ENCODE data around the gene P3H3.

Gene P3H3

GRCh38 chr12:6791931-6792520 is 36.2 kb upstream of the P3H3 start:
- Histone ChIP-seq H2AFZ (ENCODE audit: low read length) (no peak overlapping the region), H3K9ac (ENCODE audit: low read length) (no peak overlapping the region), H3K9me3 (replicated peaks; ENCODE audit: insufficient read depth, low read length) (no peaks in the 10 kb centered on the region), H3F3A (ENCODE audit: insufficient read depth, low read length) (no peaks in the 10 kb centered on the region), H3K4me3 (ENCODE audit: low read length) (no peak overlapping the region), H3K4me1 (ENCODE audit: low read length) (no peaks in the 10 kb centered on the region), H3K79me2 (ENCODE audit: low read length) (no peaks in the 10 kb centered on the region), H3K9me2 (replicated peaks; ENCODE audit: insufficient read depth, low read length) (no peaks in the 10 kb centered on the region), H3K36me3 (replicated peaks; ENCODE audit: insufficient read depth, low read length) (no peaks in the 10 kb centered on the region), H3K27ac (ENCODE audit: low read length) (no peak overlapping the region), H3K27me3 (replicated peaks; ENCODE audit: insufficient read depth, low read length) (no peaks in the 10 kb centered on the region), H4K20me1 (ENCODE audit: insufficient read depth, low read length) (no peaks in the 10 kb centered on the region), H3K4me2 (ENCODE audit: low read depth, low read length) (no peak overlapping the region)
- TF ChIP-seq EZH2phosphoT487 (IDR thresholded peaks at IDR 0.05; ENCODE audit: low read length) (no peak), EZH2 (optimal IDR thresholded peaks at IDR 0.05; ENCODE audit: low read depth, low read length) (no peak), CTCF (IDR thresholded peaks at IDR 0.05; ENCODE audit: low read length) (no peak)
- no peak for DNase-seq

GRCh38 chr12:6792522-6793201 is 35.5 kb upstream of the P3H3 start:
- Histone ChIP-seq H3F3A (ENCODE audit: insufficient read depth, low read length) (no peaks in the 10 kb centered on the region), H4K20me1 (ENCODE audit: insufficient read depth, low read length) (no peaks in the 10 kb centered on the region), H3K9ac (ENCODE audit: low read length) (no peak overlapping the region), H3K4me2 (ENCODE audit: low read depth, low read length) (no peak overlapping the region), H3K4me3 (ENCODE audit: low read length) (no peak overlapping the region), H3K9me2 (replicated peaks; ENCODE audit: insufficient read depth, low read length) (no peaks in the 10 kb centered on the region), H3K4me1 (ENCODE audit: low read length) (no peaks in the 10 kb centered on the region), H3K9me3 (replicated peaks; ENCODE audit: insufficient read depth, low read length) (no peaks in the 10 kb centered on the region), H3K36me3 (replicated peaks; ENCODE audit: insufficient read depth, low read length) (no peaks in the 10 kb centered on the region), H3K27ac (ENCODE audit: low read length) (no peak overlapping the region), H3K27me3 (replicated peaks; ENCODE audit: insufficient read depth, low read length) (no peaks in the 10 kb centered on the region), H3K79me2 (ENCODE audit: low read length) (no peaks in the 10 kb centered on the region), H2AFZ (ENCODE audit: low read length) (no peak overlapping the region)
- no peak for TF ChIP-seq EZH2phosphoT487 (IDR thresholded peaks at IDR 0.05; ENCODE audit: low read length)
- no peak for TF ChIP-seq CTCF (IDR thresholded peaks at IDR 0.05; ENCODE audit: low read length)
- TF ChIP-seq EZH2 (optimal IDR thresholded peaks at IDR 0.05; ENCODE audit: low read depth, low read length): no peak
- no peak for DNase-seq

- Histone ChIP-seq H3K27ac (ENCODE audit: low read length) (no peak overlapping the region), H3K4me3 (ENCODE audit: low read length) (no peak overlapping the region), H3K9me3 (replicated peaks; ENCODE audit: insufficient read depth, low read length) (no peaks in the 10 kb centered on the region), H3K9ac (ENCODE audit: low read length) (no peak overlapping the region), H3K36me3 (replicated peaks; ENCODE audit: insufficient read depth, low read length) (no peaks in the 10 kb centered on the region), H3K79me2 (ENCODE audit: low read length) (no peaks in the 10 kb centered on the region), H3K9me2 (replicated peaks; ENCODE audit: insufficient read depth, low read length) (no peaks in the 10 kb centered on the region), H3K4me2 (ENCODE audit: low read depth, low read length) (no peak overlapping the region), H2AFZ (ENCODE audit: low read length) (no peak overlapping the region), H3K27me3 (replicated peaks; ENCODE audit: insufficient read depth, low read length) (no peaks in the 10 kb centered on the region), H4K20me1 (ENCODE audit: insufficient read depth, low read length) (no peaks in the 10 kb centered on the region), H3F3A (ENCODE audit: insufficient read depth, low read length) (no peaks in the 10 kb centered on the region), H3K4me1 (ENCODE audit: low read length) (no peaks in the 10 kb centered on the region)
- no peak for TF ChIP-seq EZH2 (optimal IDR thresholded peaks at IDR 0.05; ENCODE audit: low read depth, low read length)
- no peak for TF ChIP-seq EZH2phosphoT487 (IDR thresholded peaks at IDR 0.05; ENCODE audit: low read length)
- TF ChIP-seq CTCF (IDR thresholded peaks at IDR 0.05; ENCODE audit: low read length): no peak
- no peak for DNase-seq
Observed at GRCh38 chr12:6795088-6795487, 33.1 kb upstream of the P3H3 start.
